RWPE2 (cell line): Measurements from ENCODE around the gene EXOSC10.
"Not testable (repeated sequence)": the region's sequence is repeated elsewhere in the genome, so short reads cannot be mapped to it uniquely, and the experiment has no call there.

Experiments
- ATAC-seq: fragments of 200-7000 bp; cut with Tn5 transposase; 3 replicates; pipeline ENCODE4 v1.9.1; 2021; ENCODE audit warnings: low read depth
- DNase-seq: peaks from one replicate; pipeline ENCODE4 v3.0.0-alpha.2; 2020; ENCODE audit warnings: low spot score
- H3K27ac ChIP-seq: fragments of 450-650 bp; 2 replicates; pipeline ENCODE4 v1.5.1; 2017; ENCODE audit warnings: mild to moderate bottlenecking; ENCODE audit not compliant: poor library complexity, severe bottlenecking
- H3K27me3 ChIP-seq: fragments of 250-450 bp; sonication (Bioruptor Pico); 2 replicates; pipeline ENCODE4 v1.5.1; 2021; ENCODE audit warnings: mild to moderate bottlenecking, moderate library complexity; ENCODE audit not compliant: insufficient read depth, poor library complexity, severe bottlenecking
- H3K36me3 ChIP-seq: fragments of 250-450 bp; sonication (Bioruptor Pico); 2 replicates; pipeline ENCODE4 v1.5.1; 2020; ENCODE audit warnings: low read depth, mild to moderate bottlenecking, moderate library complexity
- H3K4me1 ChIP-seq: fragments of 250-450 bp; sonication (Bioruptor Pico); 2 replicates; pipeline ENCODE4 v1.5.1; 2021; ENCODE audit warnings: mild to moderate bottlenecking, moderate library complexity; ENCODE audit not compliant: insufficient read depth, poor library complexity, severe bottlenecking
- H3K4me3 ChIP-seq: fragments of 250-450 bp; sonication (Bioruptor Pico); 2 replicates; pipeline ENCODE4 v1.5.1; 2021; ENCODE audit warnings: mild to moderate bottlenecking, moderate library complexity; ENCODE audit not compliant: severe bottlenecking
- H3K9me3 ChIP-seq: fragments of 250-450 bp; sonication (Bioruptor Pico); 2 replicates; pipeline ENCODE4 v1.5.1; 2021; ENCODE audit warnings: mild to moderate bottlenecking, moderate library complexity; ENCODE audit not compliant: severe bottlenecking
- TF ChIP-seq, protein P1 (sequence below): fragments of 450-650 bp; IDR thresholded peaks from one replicate; pipeline ENCODE4 v1.5.1; 2017; ENCODE audit warnings: mild to moderate bottlenecking, moderate library complexity; ENCODE audit not compliant: poor library complexity, severe bottlenecking

The EXOSC10 gene

DNA sequence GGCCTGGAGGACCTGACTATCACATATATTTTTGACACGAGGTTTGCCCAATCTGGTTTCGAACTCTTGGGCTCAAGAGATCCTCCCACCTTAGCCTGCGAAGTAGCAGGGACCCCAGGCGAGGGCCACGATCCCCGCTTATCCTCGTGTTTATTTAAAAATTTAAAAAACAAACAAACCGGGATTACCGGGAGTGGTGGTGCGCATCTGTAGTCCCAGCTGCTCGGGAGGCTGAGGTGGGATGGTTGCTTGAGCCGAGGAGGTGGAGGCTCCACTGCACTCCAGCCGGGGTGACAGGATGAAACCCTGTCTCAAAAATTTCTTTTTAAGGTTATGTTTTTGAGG, 452 bp upstream of the EXOSC10 start:
- TF ChIP-seq, protein P1, sequence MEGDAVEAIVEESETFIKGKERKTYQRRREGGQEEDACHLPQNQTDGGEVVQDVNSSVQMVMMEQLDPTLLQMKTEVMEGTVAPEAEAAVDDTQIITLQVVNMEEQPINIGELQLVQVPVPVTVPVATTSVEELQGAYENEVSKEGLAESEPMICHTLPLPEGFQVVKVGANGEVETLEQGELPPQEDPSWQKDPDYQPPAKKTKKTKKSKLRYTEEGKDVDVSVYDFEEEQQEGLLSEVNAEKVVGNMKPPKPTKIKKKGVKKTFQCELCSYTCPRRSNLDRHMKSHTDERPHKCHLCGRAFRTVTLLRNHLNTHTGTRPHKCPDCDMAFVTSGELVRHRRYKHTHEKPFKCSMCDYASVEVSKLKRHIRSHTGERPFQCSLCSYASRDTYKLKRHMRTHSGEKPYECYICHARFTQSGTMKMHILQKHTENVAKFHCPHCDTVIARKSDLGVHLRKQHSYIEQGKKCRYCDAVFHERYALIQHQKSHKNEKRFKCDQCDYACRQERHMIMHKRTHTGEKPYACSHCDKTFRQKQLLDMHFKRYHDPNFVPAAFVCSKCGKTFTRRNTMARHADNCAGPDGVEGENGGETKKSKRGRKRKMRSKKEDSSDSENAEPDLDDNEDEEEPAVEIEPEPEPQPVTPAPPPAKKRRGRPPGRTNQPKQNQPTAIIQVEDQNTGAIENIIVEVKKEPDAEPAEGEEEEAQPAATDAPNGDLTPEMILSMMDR: no peak
- Histone ChIP-seq H3K4me1 (no peaks in the 10 kb centered on the region), H3K9me3 (no peaks in the 10 kb centered on the region), H3K27me3 (no peaks in the 10 kb centered on the region), H3K27ac (peak overlapping the region; percentile 49), H3K36me3 (peaks cover 31% of the 10 kb centered on the region), H3K4me3 (peak overlapping the region; percentile 87)
- DNase-seq (no peak), ATAC-seq (no peak)

DNA sequence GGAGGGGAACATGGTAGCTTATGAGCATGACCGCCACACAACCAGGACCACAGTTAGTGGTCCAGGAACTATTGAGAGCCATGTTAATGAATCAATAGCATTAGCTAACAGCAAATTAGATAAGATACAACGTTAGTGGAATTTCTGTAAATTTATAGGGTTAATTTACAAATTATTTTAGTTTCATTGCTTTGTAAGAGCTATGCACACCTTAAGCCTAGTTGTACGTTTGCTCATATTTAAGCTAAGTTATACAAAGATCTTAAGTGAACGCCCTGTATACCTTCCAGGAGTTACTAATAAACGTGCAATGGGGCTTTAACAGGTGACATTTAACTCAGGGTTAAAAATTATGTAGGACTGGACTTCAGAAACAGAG, 749 bp downstream of the EXOSC10 start:
- Histone ChIP-seq H3K4me3 (peak overlapping the region; percentile 87), H3K27ac (peak overlapping the region; percentile 49), H3K27me3 (no peaks in the 10 kb centered on the region), H3K9me3 (no peaks in the 10 kb centered on the region), H3K4me1 (no peaks in the 10 kb centered on the region), H3K36me3 (peaks cover 43% of the 10 kb centered on the region)
- TF ChIP-seq, protein P1: no peak
- DNase-seq: no peak
- no peak for ATAC-seq

DNA sequence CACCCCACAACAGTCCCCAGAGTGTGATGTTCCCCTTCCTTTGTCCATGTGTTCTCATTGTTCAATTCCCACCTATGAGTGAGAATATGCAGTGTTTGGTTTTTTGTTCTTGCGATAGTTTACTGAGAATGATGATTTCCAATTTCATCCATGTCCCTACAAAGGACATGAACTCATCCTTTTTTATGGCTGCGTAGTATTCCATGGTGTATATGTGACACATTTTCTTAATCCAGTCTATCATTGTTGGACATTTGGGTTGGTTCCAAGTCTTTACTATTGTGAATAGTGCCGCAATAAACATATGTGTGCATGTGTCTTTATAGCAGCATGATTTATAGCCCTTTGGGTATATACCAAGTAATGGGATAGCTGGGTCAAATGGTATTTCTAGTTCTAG, 15.9 kb downstream of the EXOSC10 start:
- ATAC-seq, H3K27ac ChIP-seq, H3K9me3 ChIP-seq, H3K4me3 ChIP-seq, H3K4me1 ChIP-seq, H3K27me3 ChIP-seq, DNase-seq: not testable (repeated sequence)
- H3K36me3 ChIP-seq: peaks cover 92% of the 10 kb centered on the region

DNA sequence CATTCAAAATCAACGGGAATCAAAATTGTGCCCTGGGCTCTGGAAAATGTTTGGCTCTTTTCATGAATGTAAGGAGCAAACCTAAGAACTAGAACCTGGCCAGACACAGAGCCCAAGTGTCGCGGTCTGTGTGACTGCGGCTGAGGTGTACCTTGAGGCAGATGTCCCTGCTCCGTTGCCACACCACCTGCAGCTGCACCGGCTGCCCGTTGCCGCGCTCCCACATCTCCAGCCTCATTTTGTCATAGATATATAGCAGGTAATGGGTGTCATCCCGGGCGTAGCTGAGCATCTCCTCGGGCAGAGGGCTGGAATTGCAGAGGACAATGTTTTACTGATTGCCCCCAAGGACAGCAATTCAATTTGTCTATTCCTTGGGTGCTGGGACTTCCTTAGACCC, 18.7 kb downstream of the EXOSC10 start:
- TF ChIP-seq, protein P1: no peak
- Histone ChIP-seq H3K36me3 (peaks cover 88% of the 10 kb centered on the region), H3K4me3 (no peak overlapping the region), H3K4me1 (no peaks in the 10 kb centered on the region), H3K9me3 (no peaks in the 10 kb centered on the region), H3K27me3 (no peaks in the 10 kb centered on the region), H3K27ac (no peak overlapping the region)
- ATAC-seq (no peak), DNase-seq (no peak)

DNA sequence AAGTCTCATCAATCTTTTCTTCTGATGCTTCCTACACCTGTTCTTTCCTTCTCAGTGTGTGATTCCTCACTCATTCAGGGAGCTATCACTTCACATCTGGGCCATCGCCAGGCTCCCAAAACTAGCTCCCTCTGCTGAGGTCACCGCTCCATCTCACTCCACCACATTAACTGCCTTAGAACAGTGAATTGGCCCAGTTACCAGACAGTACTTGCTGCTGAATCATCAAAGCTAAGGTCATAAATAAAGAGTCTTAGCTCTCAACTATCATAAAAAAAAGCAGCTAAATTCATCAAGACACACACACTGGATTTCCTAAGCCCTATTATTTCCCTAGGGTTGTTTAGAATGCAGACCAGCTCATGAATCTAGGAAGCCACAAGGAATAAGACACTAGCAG, 21.0 kb downstream of the EXOSC10 start:
- peaks cover 85% of the 10 kb centered on the region for H3K36me3 ChIP-seq

DNA sequence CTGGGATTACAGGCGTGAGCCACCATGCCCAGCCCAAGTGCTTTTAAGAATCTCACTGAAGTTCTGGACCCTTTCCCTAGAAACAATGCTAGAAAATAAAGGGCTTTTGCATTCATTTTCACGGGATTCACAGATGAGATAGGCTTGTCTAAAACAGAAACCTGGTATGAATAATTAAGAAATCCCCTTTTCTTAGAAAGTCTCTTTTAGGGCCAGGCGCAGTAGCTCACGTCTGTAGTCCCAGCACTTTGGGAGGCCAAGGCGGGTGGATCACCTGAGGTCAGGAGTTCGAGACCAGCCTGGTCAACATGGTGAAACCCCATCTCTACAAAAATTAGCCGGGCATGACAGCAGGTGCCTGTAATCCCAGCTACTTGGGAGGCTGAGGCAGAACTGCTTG, 26.3 kb downstream of the EXOSC10 start:
- not testable (repeated sequence) for H3K27me3 ChIP-seq, ATAC-seq
- H3K36me3 ChIP-seq: peaks cover 88% of the 10 kb centered on the region

More for the DNA sequence above, 21.0 kb downstream of the EXOSC10 start:
- Histone ChIP-seq H3K27me3 (no peaks in the 10 kb centered on the region), H3K4me1 (no peaks in the 10 kb centered on the region), H3K4me3 (no peak overlapping the region), H3K27ac (no peak overlapping the region), H3K9me3 (no peaks in the 10 kb centered on the region)
- TF ChIP-seq, protein P1: no peak
- no peak for ATAC-seq
- no peak for DNase-seq

More for the DNA sequence above, 26.3 kb downstream of the EXOSC10 start:
- not testable (repeated sequence) for H3K27ac ChIP-seq, H3K4me3 ChIP-seq, H3K4me1 ChIP-seq, H3K9me3 ChIP-seq
- peak; percentile 0 for DNase-seq
